HG02759 (cell line): Measurements from ENCODE around the gene TMEM164.

Source experiments
- ATAC-seq: cut with Tn5 transposase; IDR thresholded peaks from one replicate; pipeline ENCODE4 v1.9.1; 2021; ENCODE audit warnings: mild to moderate bottlenecking, moderate library complexity; ENCODE audit not compliant: unreplicated experiment

Gene TMEM164

DNA sequence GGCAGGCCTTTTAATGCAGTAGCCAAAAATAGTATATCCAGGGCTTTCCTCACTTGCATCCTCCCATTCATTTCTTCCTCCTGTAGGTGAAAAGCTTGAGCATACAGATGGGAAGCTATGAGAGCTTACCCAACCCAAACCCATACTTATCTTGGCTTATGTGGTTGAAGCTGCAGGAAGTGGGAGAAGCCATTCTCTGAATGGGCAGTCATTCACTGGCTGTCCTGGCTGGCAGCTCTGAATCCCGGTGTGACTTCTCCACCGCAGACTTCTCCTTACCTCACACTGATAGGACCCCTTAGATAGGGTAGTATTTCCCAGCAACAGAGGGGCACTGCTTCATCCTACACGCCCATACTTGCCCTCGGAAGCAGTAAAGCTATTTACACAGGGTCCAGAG, 189.6 kb downstream of the TMEM164 start:
- ATAC-seq, result no peak

DNA sequence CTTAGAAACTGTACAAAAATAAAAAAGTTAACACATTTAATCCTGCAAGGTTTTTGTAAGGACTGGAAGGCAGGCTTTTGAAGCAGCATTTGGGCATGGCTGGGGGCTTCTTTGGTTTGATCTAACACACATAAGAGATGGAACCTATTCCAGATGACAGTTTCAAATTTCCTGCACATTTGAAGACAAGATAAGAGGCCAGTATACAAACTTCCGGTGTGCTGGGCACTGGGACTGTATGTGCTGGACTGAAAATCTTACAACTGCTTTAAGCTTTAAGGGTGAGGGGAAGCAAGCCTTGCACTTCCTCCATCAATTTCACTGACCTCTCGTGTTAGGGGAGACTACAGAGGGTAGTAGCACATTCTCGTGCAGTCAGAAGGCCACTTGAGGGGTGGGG, 192.1 kb downstream of the TMEM164 start:
- no peak for ATAC-seq

DNA sequence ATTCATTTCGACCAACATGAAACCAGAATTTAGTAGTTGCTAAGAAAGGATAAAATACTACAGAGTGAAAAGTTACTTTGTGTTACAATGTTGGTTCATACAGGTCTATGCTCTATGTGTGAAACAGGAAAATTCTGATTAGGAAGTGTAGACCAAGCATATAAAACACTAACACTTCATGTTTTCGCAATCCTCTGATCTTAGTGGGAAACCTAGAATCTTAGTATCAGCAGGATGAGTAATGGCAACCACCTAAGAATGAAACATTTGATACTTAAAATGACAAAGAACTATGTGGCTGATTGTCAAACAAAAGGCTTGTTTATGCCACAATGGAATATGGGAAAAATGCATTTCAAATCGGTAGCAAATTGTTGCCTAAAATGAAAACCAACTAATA, 198.9 kb downstream of the TMEM164 start:
- ATAC-seq, result no peak

DNA sequence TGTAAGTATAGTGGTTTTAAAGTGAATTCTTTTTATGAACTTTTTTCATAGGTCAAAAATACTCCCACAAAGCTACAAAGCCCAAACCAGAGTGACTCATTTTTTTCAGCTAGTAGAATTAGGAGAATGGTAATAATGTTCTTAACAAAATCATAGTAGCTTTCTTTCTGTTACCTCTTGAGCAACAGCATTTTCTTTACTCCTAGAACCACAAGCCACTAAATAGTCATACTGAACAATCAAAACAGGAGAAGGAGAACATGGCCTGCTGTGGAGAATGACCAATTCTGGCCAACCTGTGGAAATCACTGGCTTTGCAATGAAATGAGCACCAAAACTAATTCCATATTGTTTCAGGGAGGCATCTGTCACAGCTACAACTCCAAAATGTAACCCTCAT, 202.1 kb downstream of the TMEM164 start:
- ATAC-seq, result no peak

DNA sequence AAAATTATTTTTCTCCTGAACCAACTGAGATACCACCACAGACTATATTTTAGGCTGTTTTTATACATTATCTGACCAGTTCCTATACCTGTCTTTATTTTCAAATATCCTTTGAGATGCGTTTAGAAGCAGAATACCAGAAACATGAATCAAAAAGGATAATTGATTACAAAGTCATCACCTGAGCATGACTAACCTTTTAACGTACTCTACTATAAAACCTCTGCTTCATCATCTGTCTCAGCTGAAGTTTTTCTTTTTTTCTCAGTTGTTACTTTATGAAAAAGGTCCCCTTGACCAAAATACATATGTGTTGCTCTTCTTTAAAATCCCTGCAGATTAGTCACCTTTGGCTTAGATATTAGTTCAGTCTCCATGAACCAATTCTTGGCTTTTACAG, 205.2 kb downstream of the TMEM164 start:
- no peak for ATAC-seq

DNA sequence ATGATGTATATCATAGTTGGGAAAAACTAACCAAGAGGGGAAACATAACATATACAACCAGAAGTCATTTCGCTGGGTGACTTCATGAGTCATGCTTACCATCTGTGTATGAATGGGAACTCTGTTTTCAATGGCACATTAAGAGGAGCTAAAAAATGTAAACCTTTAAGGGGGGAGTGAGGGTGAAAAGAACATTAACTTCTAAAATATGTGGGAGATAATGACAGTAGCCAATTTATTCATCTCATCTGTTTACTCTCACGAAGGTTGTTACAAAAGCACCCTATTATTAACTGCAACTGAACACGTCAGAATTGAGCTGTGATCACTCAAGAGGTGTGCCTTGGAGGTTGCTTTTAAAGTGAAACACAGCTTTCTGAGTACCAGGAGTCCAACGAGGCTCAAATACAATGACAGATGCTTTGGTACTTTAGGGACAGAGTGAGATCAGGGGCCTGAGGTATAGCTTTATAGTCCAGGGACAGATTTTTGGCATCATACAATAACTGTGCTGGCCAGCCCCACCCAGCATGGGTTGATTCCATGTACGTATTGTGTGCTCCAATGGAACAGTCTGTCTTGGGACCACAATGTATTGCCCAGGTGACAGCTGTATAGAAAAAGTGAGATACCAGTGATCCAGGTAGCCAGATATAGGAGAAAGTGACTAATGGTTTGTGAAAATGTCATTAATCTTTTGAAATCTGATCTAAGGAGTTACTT, 207.7 kb downstream of the TMEM164 start:
- no peak for ATAC-seq

DNA sequence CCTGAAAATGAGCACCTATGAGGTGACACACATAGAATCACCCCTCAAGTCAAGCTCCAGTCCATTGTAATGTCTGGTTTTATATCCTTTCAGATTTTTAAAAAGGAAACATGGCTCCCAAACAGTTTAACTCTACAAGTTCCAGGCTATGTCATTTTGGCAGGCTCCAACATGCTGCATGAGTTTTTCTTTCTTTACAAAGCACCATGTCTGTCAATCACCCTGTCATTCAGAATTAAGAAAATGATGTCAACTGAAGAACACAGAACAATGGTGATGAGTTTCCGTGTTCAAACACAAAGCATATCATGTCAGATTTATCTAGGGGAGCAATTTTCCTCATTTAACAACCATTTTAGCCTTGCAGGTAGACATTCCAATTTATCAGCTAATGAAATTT, 208.4 kb downstream of the TMEM164 start:
- no peak for ATAC-seq

DNA sequence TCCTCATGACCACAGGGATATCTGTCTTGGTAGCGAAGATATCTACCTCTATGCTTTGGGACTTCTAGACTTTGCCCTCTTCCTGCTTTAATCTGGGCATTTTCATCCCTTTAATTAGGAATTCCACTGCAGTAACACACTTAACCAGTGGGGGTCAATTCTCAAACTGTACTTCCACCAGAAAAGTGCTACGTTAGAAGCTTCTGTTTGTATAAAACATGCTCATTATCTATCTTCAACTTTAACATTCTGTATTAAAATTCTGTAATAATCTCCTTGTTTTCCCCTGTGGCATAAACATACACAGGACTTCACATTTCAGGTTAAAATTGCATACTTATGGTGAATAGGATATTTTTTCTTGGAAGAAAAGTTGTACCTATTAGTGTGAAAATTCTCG, 209.4 kb downstream of the TMEM164 start:
- no peak for ATAC-seq

DNA sequence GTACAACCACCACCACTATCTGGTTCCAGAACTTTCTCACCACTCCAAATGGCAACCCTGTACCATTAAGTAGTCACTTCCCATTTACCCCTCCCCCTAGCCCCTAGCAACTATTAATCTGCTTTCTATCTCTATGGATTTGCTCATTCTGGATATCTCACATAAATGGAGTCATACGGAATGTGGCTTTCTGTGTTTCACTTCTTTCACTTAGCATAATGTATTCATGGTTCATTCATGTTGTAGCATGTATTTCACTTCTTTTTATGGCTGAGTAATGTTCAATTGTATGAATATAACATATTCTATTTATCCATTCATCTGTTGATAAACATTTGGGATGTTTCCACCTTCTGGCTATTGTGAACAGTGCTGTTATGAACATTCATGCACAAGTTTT, 210.3 kb downstream of the TMEM164 start:
- no peak for ATAC-seq

DNA sequence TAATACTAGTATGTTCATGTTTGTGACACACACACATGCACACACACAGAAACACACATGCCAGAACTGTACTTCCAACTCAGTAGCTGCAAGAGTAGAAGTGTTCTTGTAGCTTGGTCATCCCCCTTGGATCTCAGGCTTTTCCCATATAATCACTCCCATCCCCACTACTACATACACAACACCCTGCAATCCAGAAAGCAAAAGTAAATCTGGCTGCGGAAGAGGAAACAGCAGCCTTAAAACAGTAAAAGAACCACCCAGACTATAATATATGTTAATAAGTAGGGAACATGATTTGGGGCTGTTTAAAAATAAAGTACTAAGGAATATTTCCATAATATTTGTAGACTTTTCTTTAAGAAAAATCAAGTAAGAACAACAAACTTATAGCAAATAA, 211.8 kb downstream of the TMEM164 start:
- ATAC-seq, result no peak

DNA sequence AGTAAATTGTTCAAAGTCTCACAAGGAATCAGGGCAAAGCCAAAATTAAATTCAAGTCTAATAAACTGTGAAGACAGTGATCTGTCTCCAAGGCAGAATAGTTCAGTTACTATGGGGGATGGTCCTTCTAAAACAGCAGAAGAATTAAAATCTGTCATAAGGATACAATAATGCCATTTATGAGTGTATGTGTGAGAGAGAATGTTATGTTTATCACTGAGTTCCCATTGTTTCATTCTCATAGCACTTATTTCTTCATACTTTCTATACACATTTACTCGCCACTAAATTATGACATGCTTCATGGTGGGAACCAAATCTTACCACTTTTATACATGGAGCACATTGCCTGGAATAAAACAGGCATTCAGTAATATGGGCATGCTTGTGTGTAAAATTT, 212.5 kb downstream of the TMEM164 start:
- ATAC-seq, result no peak

DNA sequence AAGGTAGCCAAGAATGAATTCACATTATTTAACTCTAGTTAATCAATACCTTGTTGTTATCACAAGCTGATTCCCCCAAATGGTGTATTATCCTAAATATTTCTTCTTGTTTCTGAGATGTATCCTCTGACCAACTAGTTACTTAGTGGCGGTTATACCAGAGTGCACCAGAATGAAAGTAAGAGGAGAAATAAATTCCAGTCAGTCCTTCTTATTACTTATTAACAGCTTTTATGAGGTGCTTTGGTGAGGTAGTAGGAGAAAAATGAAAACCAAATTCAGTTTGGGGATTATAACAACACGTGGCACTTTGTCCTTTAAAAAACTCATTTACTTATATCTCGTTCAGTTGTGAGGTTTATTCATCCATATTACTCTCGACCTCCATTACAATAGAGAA, 213.1 kb downstream of the TMEM164 start:
- ATAC-seq, result no peak

DNA sequence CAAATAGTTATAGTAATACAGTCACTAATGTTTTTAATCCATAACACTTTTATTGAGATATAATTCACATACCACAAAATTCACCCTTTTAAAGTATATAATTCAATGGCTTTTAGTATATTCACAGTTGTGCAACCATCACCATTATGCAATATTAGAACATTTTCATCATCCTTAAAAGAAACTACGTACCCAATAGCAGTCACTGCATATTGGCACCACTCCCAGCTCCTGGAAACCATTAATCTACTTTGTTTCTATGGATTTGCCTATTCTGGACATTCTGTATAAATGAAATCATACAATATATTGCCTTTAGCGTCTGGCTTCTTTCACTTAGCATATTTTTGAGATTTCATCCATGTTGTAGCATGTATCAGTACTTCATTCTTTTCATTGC, 215.7 kb downstream of the TMEM164 start:
- no peak for ATAC-seq

DNA sequence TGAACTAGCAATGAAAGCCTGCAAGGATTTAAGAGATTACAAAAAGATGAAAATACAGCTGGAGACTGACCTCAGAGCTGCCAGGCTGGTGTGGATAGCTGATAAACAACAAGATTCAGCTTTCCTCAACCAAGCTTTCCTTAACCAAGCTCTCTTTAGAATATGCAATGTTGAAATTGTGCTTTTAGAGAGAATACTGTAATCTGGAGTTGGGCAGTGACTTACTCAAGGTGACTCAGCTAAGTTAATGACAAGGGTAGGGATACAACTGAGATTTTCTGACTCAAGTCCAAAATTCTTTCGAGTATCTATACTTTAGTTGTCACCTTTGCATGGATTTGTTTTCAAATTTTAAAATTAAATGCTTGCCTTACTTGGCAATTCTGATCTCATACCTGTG, 217.0 kb downstream of the TMEM164 start:
- no peak for ATAC-seq

DNA sequence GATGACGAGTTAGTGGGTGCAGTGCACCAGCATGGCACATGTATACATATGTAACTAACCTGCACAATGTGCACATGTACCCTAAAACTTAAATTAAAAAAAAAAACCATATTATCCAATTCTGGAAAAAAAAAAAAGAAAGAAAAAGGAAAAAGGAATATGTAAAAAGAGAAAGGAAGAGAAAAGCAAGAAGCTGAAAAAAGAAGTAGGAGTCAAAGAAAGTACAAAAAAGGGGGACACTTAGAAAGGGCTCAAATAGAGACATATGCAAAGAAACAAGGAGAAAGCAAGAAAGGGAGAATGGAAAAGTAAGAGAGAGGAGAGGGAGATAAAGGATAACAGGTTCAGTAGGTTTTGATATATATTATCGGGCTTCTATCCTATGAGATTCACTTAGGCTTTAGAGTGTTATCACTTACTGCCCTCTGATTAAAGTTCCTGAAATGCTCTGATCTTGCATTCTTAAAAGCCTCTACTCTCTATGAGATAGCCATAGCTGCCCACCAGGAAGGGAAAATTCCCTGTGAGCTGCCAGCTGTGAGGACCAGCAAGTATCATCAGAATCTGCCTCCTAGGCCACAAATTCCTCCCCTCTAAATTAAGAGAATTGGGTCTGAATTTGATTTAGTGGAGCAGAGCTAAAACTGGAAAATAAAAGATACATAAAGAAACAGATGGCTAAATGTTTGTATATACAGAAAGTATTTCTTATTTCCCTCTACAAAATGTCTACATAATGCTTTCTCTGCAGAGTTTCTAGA, 219.8 kb downstream of the TMEM164 start:
- no peak for ATAC-seq

DNA sequence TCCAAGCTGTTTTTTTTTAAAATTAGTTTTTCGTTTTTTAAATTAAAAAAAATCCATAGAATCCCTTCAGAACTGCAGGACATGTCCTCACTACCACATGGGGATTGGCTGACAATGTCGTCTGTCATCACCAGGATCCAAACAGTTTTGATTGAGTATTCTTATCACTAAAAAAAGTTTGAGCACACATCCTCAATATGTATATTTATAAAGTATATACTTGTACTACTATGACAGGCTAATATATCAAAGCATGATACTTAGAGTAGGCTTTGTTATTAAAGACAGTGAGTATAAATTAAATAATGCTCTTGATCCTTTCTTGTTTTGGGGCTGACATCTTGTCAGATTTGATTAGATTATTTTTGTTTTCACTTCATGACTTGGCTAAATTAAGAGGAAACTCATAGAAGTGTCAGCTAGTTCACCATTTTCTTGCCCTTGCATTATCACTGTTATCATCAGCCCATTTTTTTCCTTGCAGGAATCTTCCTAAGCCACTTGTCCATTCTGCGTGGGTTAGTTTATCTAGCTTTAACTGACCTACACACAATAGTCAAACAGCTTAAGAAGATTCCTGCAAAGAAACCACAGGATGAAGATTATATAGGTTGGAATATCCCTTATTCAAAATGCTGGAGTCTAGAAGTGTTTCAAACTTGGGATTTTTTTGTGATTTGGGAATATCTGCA, 222.2 kb downstream of the TMEM164 start:
- ATAC-seq, result no peak

DNA sequence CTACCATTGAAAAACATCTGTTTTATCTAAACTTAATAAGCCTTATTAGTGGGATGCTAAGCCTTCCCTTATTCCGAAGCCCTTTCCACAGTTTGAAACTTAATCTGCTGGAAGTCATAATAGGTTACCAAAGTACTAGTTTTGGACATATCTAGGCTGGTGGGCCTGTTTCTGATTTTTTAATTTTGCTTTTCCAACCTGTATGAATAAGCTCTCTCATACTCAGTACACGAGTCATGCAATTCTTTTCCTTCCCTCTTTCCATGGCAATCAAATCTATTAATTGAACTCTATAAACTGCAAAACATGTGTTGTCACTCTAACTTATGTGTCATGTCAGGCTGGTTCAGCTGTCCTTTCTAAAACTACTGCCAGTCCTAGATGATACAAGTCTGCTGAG, 224.0 kb downstream of the TMEM164 start:
- no peak for ATAC-seq
